ENCODE data around the gene PDLIM5. TPM values are rescaled to one million over a fixed set of nuclear protein-coding genes. Genes with fewer than 3 reads are reported as not detected.

Gene PDLIM5
- total RNA-seq, 1 experiment from 2014 or later: 158 TPM

DNA sequence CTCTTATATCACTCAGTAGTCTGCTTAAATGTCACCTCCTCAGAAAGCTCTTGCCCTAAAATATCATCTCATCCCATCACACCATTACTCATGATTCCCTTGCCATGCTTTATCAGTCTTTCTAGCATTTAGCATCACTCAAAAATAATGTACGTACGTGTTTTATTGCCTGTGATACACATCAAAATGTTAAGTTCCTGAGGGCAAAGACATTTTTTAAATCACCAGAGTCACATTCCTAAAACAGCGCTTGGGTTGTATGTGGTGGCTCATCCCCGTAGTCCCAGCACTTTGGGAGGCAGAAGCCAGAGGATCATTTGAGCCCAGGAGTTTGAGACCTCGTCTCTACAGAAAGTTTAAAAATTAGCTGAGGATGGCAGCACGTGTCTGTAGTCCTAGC is 21.3 kb upstream of the PDLIM5 start:
- no peaks in the 10 kb centered on the region for H3K4me1 Mint-ChIP-seq (ENCODE audit: insufficient read depth, unreplicated experiment)
- intact Hi-C loops (cut with micrococcal nuclease): no loop called here
- no peak overlapping the region for H3K27ac Mint-ChIP-seq (ENCODE audit: low read depth, unreplicated experiment)
- no TSS peak for BruUV-seq (replicated peaks)
- H3K36me3 Mint-ChIP-seq (ENCODE audit: insufficient read depth, unreplicated experiment): peaks cover 3% of the 10 kb centered on the region
- no peak overlapping the region for H3K4me3 Mint-ChIP-seq (ENCODE audit: unreplicated experiment)
- ChIA-PET CTCF (interaction anchor here (0.5 to 2.6 kb wide), 3 partner anchors 23 to 424 kb away, joined by 3 to 9 read pairs (median 5); no protein-coding TSS in a partner anchor), POLR2A (interaction anchor here (0.6 to 1.9 kb wide), 3 partner anchors 13 to 100 kb away, joined by 3 to 9 read pairs (median 3); partner anchors contain the start of gene PDLIM5)
- no peak for TF ChIP-seq CTCF (IDR thresholded peaks at IDR 0.05; ENCODE audit: unreplicated experiment)
- no peaks in the 10 kb centered on the region for H3K9me3 Mint-ChIP-seq (ENCODE audit: unreplicated experiment)
- H3K27me3 Mint-ChIP-seq (ENCODE audit: insufficient read depth, unreplicated experiment): no peaks in the 10 kb centered on the region
- no peak for DNase-seq (ENCODE audit: unreplicated experiment)

GRCh38 chr4:94431388-94431787 is 20.4 kb upstream of the PDLIM5 start:
- H3K9me3 Mint-ChIP-seq (ENCODE audit: unreplicated experiment): no peaks in the 10 kb centered on the region
- no TSS peak for BruUV-seq (replicated peaks)
- TF ChIP-seq CTCF (IDR thresholded peaks at IDR 0.05; ENCODE audit: unreplicated experiment): no peak
- H3K4me1 Mint-ChIP-seq (ENCODE audit: insufficient read depth, unreplicated experiment): no peaks in the 10 kb centered on the region
- CTCF ChIA-PET: interaction anchor here (0.6 to 2.6 kb wide), 2 partner anchors 18 to 24 kb away, joined by 3 to 9 read pairs; no protein-coding TSS in a partner anchor
- no peaks in the 10 kb centered on the region for H3K36me3 Mint-ChIP-seq (ENCODE audit: insufficient read depth, unreplicated experiment)
- intact Hi-C loops (cut with micrococcal nuclease): no loop called here
- no peak overlapping the region for H3K4me3 Mint-ChIP-seq (ENCODE audit: unreplicated experiment)
- H3K27ac Mint-ChIP-seq (ENCODE audit: low read depth, unreplicated experiment): no peak overlapping the region
- no peaks in the 10 kb centered on the region for H3K27me3 Mint-ChIP-seq (ENCODE audit: insufficient read depth, unreplicated experiment)
- POLR2A ChIA-PET: interaction anchor here (0.8 to 0.9 kb wide), 2 partner anchors 10 to 20 kb away, joined by 3 to 4 read pairs; partner anchors contain the start of gene PDLIM5
- no peak for DNase-seq (ENCODE audit: unreplicated experiment)

- Mint-ChIP-seq H3K27me3 (ENCODE audit: insufficient read depth, unreplicated experiment) (no peaks in the 10 kb centered on the region), H3K36me3 (ENCODE audit: insufficient read depth, unreplicated experiment) (no peaks in the 10 kb centered on the region), H3K4me1 (ENCODE audit: insufficient read depth, unreplicated experiment) (no peaks in the 10 kb centered on the region), H3K27ac (ENCODE audit: low read depth, unreplicated experiment) (no peak overlapping the region), H3K9me3 (ENCODE audit: unreplicated experiment) (no peaks in the 10 kb centered on the region), H3K4me3 (ENCODE audit: unreplicated experiment) (no peak overlapping the region)
- POLR2A ChIA-PET: no interaction called here
- TF ChIP-seq CTCF (IDR thresholded peaks at IDR 0.05; ENCODE audit: unreplicated experiment): no peak
- CTCF ChIA-PET: no interaction called here
- BruUV-seq (replicated peaks): no TSS peak
- DNase-seq (ENCODE audit: unreplicated experiment): no peak
- intact Hi-C loops (cut with micrococcal nuclease): no loop called here
Observed at GRCh38 chr4:94434505-94434904, 17.2 kb upstream of the PDLIM5 start.

- ChIA-PET POLR2A (interaction anchor here (0.6 kb wide), 1 partner anchor 18 kb away, joined by 3 read pairs; no protein-coding TSS in a partner anchor), CTCF (interaction anchor here (1.2 kb wide), 1 partner anchor 28 kb away, joined by 3 read pairs; no protein-coding TSS in a partner anchor)
- Mint-ChIP-seq H3K27me3 (ENCODE audit: insufficient read depth, unreplicated experiment) (no peaks in the 10 kb centered on the region), H3K4me1 (ENCODE audit: insufficient read depth, unreplicated experiment) (no peaks in the 10 kb centered on the region), H3K9me3 (ENCODE audit: unreplicated experiment) (no peaks in the 10 kb centered on the region), H3K27ac (ENCODE audit: low read depth, unreplicated experiment) (no peak overlapping the region), H3K36me3 (ENCODE audit: insufficient read depth, unreplicated experiment) (no peaks in the 10 kb centered on the region), H3K4me3 (ENCODE audit: unreplicated experiment) (no peak overlapping the region)
- intact Hi-C loops (cut with micrococcal nuclease): no loop called here
- no TSS peak for BruUV-seq (replicated peaks)
- no peak for DNase-seq (ENCODE audit: unreplicated experiment)
- no peak for TF ChIP-seq CTCF (IDR thresholded peaks at IDR 0.05; ENCODE audit: unreplicated experiment)
Observed at GRCh38 chr4:94435874-94436273, 15.9 kb upstream of the PDLIM5 start.

Data from MCF 10A (cell line).